CD14-positive monocyte (primary cell): ENCODE data around the gene SPAG17. TPM values are rescaled to one million over a fixed set of nuclear protein-coding genes. Genes with fewer than 3 reads are reported as not detected.

Source experiments
- DNase-seq, 3 donors: peaks; one replicate each; pipeline ENCODE4 v3.0.0-alpha.2; 2011 to 2022
- H2AFZ ChIP-seq: 2 replicates; pipeline ENCODE4 v1.6.0; 2012; ENCODE audit warnings: mild to moderate bottlenecking, low read depth, low read length, inconsistent platforms; ENCODE audit not compliant: insufficient read depth, poor library complexity, severe bottlenecking
- H3K27ac ChIP-seq, 2 donors: 1 replicate in 1 of 2; 2 replicates in 1 of 2; pipeline ENCODE4 v1.5.1; 2012 to 2013; ENCODE audit warnings: low read length in 2 of 2, control low read depth in 1 of 2, inconsistent platforms in 1 of 2, low read depth in 1 of 2, mild to moderate bottlenecking in 1 of 2
- H3K27me3 ChIP-seq, 2 donors: one replicate each; pipeline versions ENCODE4 v1.6.0 to v1.6.1; 2011 to 2013; ENCODE audit warnings: low read length in 2 of 2; ENCODE audit not compliant: control insufficient read depth in 2 of 2, insufficient read depth in 2 of 2
- H3K36me3 ChIP-seq, 2 donors: replicated peaks in 1 of 2; 1 replicate in 1 of 2; 2 replicates in 1 of 2; pipeline versions ENCODE4 v1.5.1 to v1.6.1; 2012 to 2013; ENCODE audit warnings: low read length in 2 of 2, control low read depth in 1 of 2, inconsistent platforms in 1 of 2, mild to moderate bottlenecking in 1 of 2; ENCODE audit not compliant: insufficient read depth in 2 of 2, control insufficient read depth in 1 of 2
- H3K4me1 ChIP-seq, 2 donors: 1 replicate in 1 of 2; 2 replicates in 1 of 2; pipeline versions ENCODE4 v1.5.1 to v1.6.1; 2012 to 2013; ENCODE audit warnings: low read length in 2 of 2, control low read depth in 1 of 2, inconsistent platforms in 1 of 2, mild to moderate bottlenecking in 1 of 2, moderate library complexity in 1 of 2; ENCODE audit not compliant: insufficient read depth in 2 of 2, control insufficient read depth in 1 of 2
- H3K4me2 ChIP-seq: replicated peaks from 2 replicates; pipeline ENCODE3; 2012; ENCODE audit warnings: low read length, moderate library complexity, mild to moderate bottlenecking; ENCODE audit not compliant: poor library complexity, severe bottlenecking; ENCODE audit errors: extremely low read depth
- H3K4me3 ChIP-seq, 3 experiments: fragments of 200-600 bp in 1 of 3; sonication (generic) in 1 of 3; replicated peaks in 1 of 3; 1 replicate in 2 of 3; 2 replicates in 1 of 3; pipeline ENCODE4 v1.5.1; 2011 to 2013; ENCODE audit warnings: low read length in 3 of 3, mild to moderate bottlenecking in 3 of 3, control low read depth in 2 of 3, low read depth in 2 of 3, inconsistent platforms in 1 of 3, moderate library complexity in 1 of 3
- H3K79me2 ChIP-seq: 2 replicates; pipeline ENCODE4 v1.6.0; 2012; ENCODE audit warnings: mild to moderate bottlenecking, control low read depth, inconsistent platforms, low read length, moderate library complexity; ENCODE audit not compliant: insufficient read depth
- H3K9ac ChIP-seq: 2 replicates; pipeline ENCODE4 v1.6.0; 2017; ENCODE audit warnings: low read length, mild to moderate bottlenecking; ENCODE audit not compliant: insufficient read depth, poor library complexity, severe bottlenecking
- H3K9me3 ChIP-seq, 2 donors: replicated peaks in 1 of 2; 1 replicate in 1 of 2; 2 replicates in 1 of 2; pipeline versions ENCODE4 v1.5.1 to v1.6.1; 2012 to 2013; ENCODE audit warnings: low read length in 2 of 2, control low read depth in 1 of 2; ENCODE audit not compliant: control insufficient read depth in 1 of 2, insufficient read depth in 1 of 2
- H4K20me1 ChIP-seq: 2 replicates; pipeline ENCODE4 v1.6.0; 2012; ENCODE audit warnings: mild to moderate bottlenecking, low read length, control low read depth, moderate library complexity; ENCODE audit not compliant: insufficient read depth
- H3K27ac Mint-ChIP-seq, 7 donors: one replicate each; pipeline ENCODE4 v1.8.0; 2020; ENCODE audit warnings: mild to moderate bottlenecking in 7 of 7, mixed read lengths in 7 of 7, moderate library complexity in 6 of 7, inconsistent platforms in 2 of 7
- H3K27me3 Mint-ChIP-seq, 3 donors: one replicate each; pipeline ENCODE4 v1.8.0; 2021 to 2022; ENCODE audit warnings: low read depth in 3 of 3, mild to moderate bottlenecking in 3 of 3, mixed read lengths in 3 of 3, moderate library complexity in 3 of 3, inconsistent platforms in 1 of 3
- H3K36me3 Mint-ChIP-seq, 2 donors: one replicate each; pipeline ENCODE4 v1.8.0; 2020; ENCODE audit warnings: mixed read lengths in 2 of 2, inconsistent platforms in 1 of 2, mild to moderate bottlenecking in 1 of 2
- H3K4me1 Mint-ChIP-seq: one replicate; pipeline ENCODE4 v1.8.0; 2020; ENCODE audit warnings: mild to moderate bottlenecking, mixed read lengths
- H3K4me3 Mint-ChIP-seq, 2 donors: one replicate each; pipeline ENCODE4 v1.8.0; 2020; ENCODE audit warnings: mild to moderate bottlenecking in 2 of 2, mixed read lengths in 2 of 2, moderate library complexity in 1 of 2
- H3K9me3 Mint-ChIP-seq, 7 donors: one replicate each; pipeline ENCODE4 v1.8.0; 2020 to 2022; ENCODE audit warnings: mixed read lengths in 7 of 7, mild to moderate bottlenecking in 6 of 7, moderate library complexity in 6 of 7, inconsistent platforms in 2 of 7
- WGBS: methylation state at CpG from one replicate; pipeline ENCODE4 v1.1.5; 2013; ENCODE audit warnings: missing lambda C conversion rate; ENCODE audit not compliant: insufficient coverage; 5-methylcytosine and 5-hydroxymethylcytosine counted together
- intact Hi-C, 2 donors: fragments of 100-400 bp; cut with micrococcal nuclease; formaldehyde crosslinking; loops; one replicate each; pipeline versions ENCODE4 v1.15.0 to v1.15.1; 2023
- polyA plus RNA-seq, 3 donors: library from polyadenylated mRNA; depleted of rRNA in 1 of 3; unstranded in 2 of 3; stranded (reverse) in 1 of 3; fragments of 300-500 nt in 2 of 3; fragments of >200 nt in 1 of 3; fragmentation: Illumina TruSeq in 2 of 3; gene quantifications; 1 replicate in 2 of 3; 2 replicates in 1 of 3; pipeline ENCODE4 v1.2.3, GENCODE V29; 2012 to 2021
- TF ChIP-seq, protein P1 (sequence below): fragments of 200-600 bp; IDR thresholded peaks from one replicate; pipeline ENCODE4 v1.8.0; 2022; ENCODE audit warnings: antibody characterized with exemption, mild to moderate bottlenecking

Gene SPAG17
- polyA plus RNA-seq, 3 donors = 0.26 to 0.87 (median 0.68) TPM

DNA sequence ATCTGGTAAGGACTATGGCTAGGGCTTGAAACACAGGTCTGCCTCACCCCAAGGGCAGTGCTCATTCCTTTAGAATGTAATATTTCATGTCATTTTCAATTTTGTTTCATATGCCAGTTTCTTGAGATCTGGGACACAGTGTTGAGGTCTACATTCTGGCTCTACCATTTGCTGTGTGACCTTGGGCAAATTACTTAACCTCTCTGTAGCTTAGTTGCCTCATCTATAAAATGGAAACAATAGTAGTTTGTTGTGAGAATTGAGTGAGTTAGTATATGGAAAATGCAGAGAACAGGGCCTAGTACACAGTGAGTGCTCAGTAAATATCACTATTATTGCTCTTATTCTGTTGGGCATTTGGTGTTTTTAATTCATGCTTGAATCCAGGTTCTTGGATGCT, 171.1 kb downstream of the SPAG17 start:
- peaks cover 0 to 8% (median 0%) of the 10 kb centered on the region in 3 donors for H3K27me3 Mint-ChIP-seq
- Histone ChIP-seq H3K4me1 (no peaks in the 10 kb centered on the region), H3K9ac (no peak overlapping the region)

GRCh38 chr1:118013336-118013735, 171.7 kb downstream of the SPAG17 start:
- Mint-ChIP-seq H3K4me3 (no peak overlapping the region), H3K4me1 (no peaks in the 10 kb centered on the region), H3K36me3 (no peaks in the 10 kb centered on the region), H3K27ac (no peak overlapping the region), H3K27me3 (peaks cover 0 to 4% (median 0%) of the 10 kb centered on the region in 3 donors), H3K9me3 (no peaks in the 10 kb centered on the region)
- 100% methylated on average over 1 of the region's 6 CpGs for WGBS
- Histone ChIP-seq H3K9me3 (no peaks in the 10 kb centered on the region), H3K9ac (no peak overlapping the region), H2AFZ (no peak overlapping the region), H4K20me1 (no peaks in the 10 kb centered on the region), H3K36me3 (no peaks in the 10 kb centered on the region), H3K27me3 (no peaks in the 10 kb centered on the region), H3K4me3 (no peak overlapping the region), H3K4me2 (no peak overlapping the region), H3K79me2 (no peaks in the 10 kb centered on the region), H3K4me1 (no peaks in the 10 kb centered on the region), H3K27ac (no peak overlapping the region)
- TF ChIP-seq, protein P1, sequence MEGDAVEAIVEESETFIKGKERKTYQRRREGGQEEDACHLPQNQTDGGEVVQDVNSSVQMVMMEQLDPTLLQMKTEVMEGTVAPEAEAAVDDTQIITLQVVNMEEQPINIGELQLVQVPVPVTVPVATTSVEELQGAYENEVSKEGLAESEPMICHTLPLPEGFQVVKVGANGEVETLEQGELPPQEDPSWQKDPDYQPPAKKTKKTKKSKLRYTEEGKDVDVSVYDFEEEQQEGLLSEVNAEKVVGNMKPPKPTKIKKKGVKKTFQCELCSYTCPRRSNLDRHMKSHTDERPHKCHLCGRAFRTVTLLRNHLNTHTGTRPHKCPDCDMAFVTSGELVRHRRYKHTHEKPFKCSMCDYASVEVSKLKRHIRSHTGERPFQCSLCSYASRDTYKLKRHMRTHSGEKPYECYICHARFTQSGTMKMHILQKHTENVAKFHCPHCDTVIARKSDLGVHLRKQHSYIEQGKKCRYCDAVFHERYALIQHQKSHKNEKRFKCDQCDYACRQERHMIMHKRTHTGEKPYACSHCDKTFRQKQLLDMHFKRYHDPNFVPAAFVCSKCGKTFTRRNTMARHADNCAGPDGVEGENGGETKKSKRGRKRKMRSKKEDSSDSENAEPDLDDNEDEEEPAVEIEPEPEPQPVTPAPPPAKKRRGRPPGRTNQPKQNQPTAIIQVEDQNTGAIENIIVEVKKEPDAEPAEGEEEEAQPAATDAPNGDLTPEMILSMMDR = no peak
- intact Hi-C loops = no loop called here
- no peak for DNase-seq

More for the DNA sequence above, 171.1 kb downstream of the SPAG17 start:
- Mint-ChIP-seq H3K36me3 (no peaks in the 10 kb centered on the region), H3K9me3 (no peaks in the 10 kb centered on the region), H3K27ac (no peak overlapping the region), H3K4me1 (no peaks in the 10 kb centered on the region), H3K4me3 (no peak overlapping the region)
- Histone ChIP-seq H2AFZ (no peak overlapping the region), H3K79me2 (no peaks in the 10 kb centered on the region), H3K27ac (no peak overlapping the region), H3K27me3 (no peaks in the 10 kb centered on the region), H4K20me1 (no peaks in the 10 kb centered on the region), H3K9me3 (no peaks in the 10 kb centered on the region), H3K4me3 (no peak overlapping the region), H3K36me3 (no peaks in the 10 kb centered on the region), H3K4me2 (no peak overlapping the region)
- DNase-seq = no peak
- TF ChIP-seq, protein P1 = no peak
- intact Hi-C loops = no loop called here
